Measurements from ENCODE around the gene SEPTIN2.
A peak's percentile ranks its signal among the peaks of the same experiment; 100 is the strongest.
"Not testable (repeated sequence)": the region's sequence is repeated elsewhere in the genome, so short reads cannot be mapped to it uniquely, and the experiment has no call there.

Gene SEPTIN2

GRCh38 chr2:241364781-241365180 is 49.1 kb downstream of the SEPTIN2 start:
- no peak for DNase-seq
- H3K4me3 ChIP-seq (ENCODE audit: low read depth, low read length), result no peak overlapping the region
- H3K9me3 ChIP-seq, result no peaks in the 10 kb centered on the region
- H3K27me3 ChIP-seq, result no peaks in the 10 kb centered on the region
- H3K36me3 ChIP-seq, result no peaks in the 10 kb centered on the region
- H3K4me1 ChIP-seq, result no peaks in the 10 kb centered on the region
- TF ChIP-seq CTCF (IDR thresholded peaks at IDR 0.05; ENCODE audit: low read depth, low read length), result no peak

- H3K36me3 ChIP-seq, result no peaks in the 10 kb centered on the region
- TF ChIP-seq CTCF (IDR thresholded peaks at IDR 0.05; ENCODE audit: low read depth, low read length), result no peak
- H3K4me3 ChIP-seq (ENCODE audit: low read depth, low read length), result no peak overlapping the region
- H3K27me3 ChIP-seq, result no peaks in the 10 kb centered on the region
- no peak for DNase-seq
- H3K9me3 ChIP-seq, result no peaks in the 10 kb centered on the region
- H3K4me1 ChIP-seq, result no peaks in the 10 kb centered on the region
These were observed 51.0 kb downstream of the SEPTIN2 start for GRCh38 chr2:241366678-241367077.

GRCh38 chr2:241368643-241369042 is 52.9 kb downstream of the SEPTIN2 start:
- no peak for TF ChIP-seq CTCF (IDR thresholded peaks at IDR 0.05; ENCODE audit: low read depth, low read length)
- peaks cover 4% of the 10 kb centered on the region; the same call in 1 of the 2 replicates for H3K4me1 ChIP-seq
- H3K9me3 ChIP-seq, result no peaks in the 10 kb centered on the region
- no peaks in the 10 kb centered on the region for H3K36me3 ChIP-seq
- H3K27me3 ChIP-seq, result no peaks in the 10 kb centered on the region
- DNase-seq, result no peak
- H3K4me3 ChIP-seq (ENCODE audit: low read depth, low read length), result no peak overlapping the region

- H3K27me3 ChIP-seq, result no peaks in the 10 kb centered on the region
- peaks cover 4% of the 10 kb centered on the region; the same call in 1 of the 2 replicates for H3K36me3 ChIP-seq
- no peak for TF ChIP-seq CTCF (IDR thresholded peaks at IDR 0.05; ENCODE audit: low read depth, low read length)
- H3K4me1 ChIP-seq, result peaks cover 4% of the 10 kb centered on the region; the same call in 1 of the 2 replicates
- H3K4me3 ChIP-seq (ENCODE audit: low read depth, low read length), result no peak overlapping the region
- no peaks in the 10 kb centered on the region for H3K9me3 ChIP-seq
- peak; percentile 30 for DNase-seq
These were observed 56.8 kb downstream of the SEPTIN2 start for GRCh38 chr2:241372361-241372992.

GRCh38 chr2:241373446-241373845 is 57.7 kb downstream of the SEPTIN2 start:
- Histone ChIP-seq H3K36me3 (peaks cover 4% of the 10 kb centered on the region; the same call in 1 of the 2 replicates), H3K4me1 (peaks cover 4% of the 10 kb centered on the region; the same call in 1 of the 2 replicates), H3K4me3 (ENCODE audit: low read depth, low read length) (no peak overlapping the region), H3K27me3 (no peaks in the 10 kb centered on the region), H3K9me3 (no peaks in the 10 kb centered on the region)
- TF ChIP-seq CTCF (IDR thresholded peaks at IDR 0.05; ENCODE audit: low read depth, low read length), result no peak
- no peak for DNase-seq

- DNase-seq; H3K4me3 ChIP-seq (ENCODE audit: low read depth, low read length); H3K4me1 ChIP-seq; H3K27me3 ChIP-seq; H3K36me3 ChIP-seq; H3K9me3 ChIP-seq: not testable (repeated sequence)
These were observed 58.2 kb downstream of the SEPTIN2 start for GRCh38 chr2:241373906-241374305.
